OCI-LY7 (cell line): ENCODE data around the gene RPL35. TPM values are rescaled to one million over a fixed set of nuclear protein-coding genes. Genes with fewer than 3 reads are reported as not detected.

Experiments used
- BruUV-seq: library from RNA; stranded (reverse); fragments of 400-500 nt; replicated peaks from 2 replicates; lab custom pipeline; 2021; lab: Mats Ljungman, UMichigan
- CTCF ChIA-PET: fragments of 300-600 bp; sonication (Branson Sonifier 250); formaldehyde crosslinking; loops from one replicate; lab custom pipeline; 2022; ENCODE audit warnings: antibody characterized with exemption; ENCODE audit not compliant: unreplicated experiment; lab: Charles Lee
- POLR2A ChIA-PET: fragments of 300-600 bp; sonication (Branson Sonifier 250); formaldehyde crosslinking; loops from one replicate; lab custom pipeline; 2022; ENCODE audit warnings: antibody characterized with exemption; lab: Charles Lee
- DNase-seq: peaks from one replicate; pipeline ENCODE4 v3.0.0-alpha.2; 2015; ENCODE audit warnings: low spot score
- H2AFZ ChIP-seq: fragments of 200-600 bp; sonication (generic), shearing (Covaris generic); 2 replicates; pipeline ENCODE4 v1.6.1; 2014; ENCODE audit warnings: mild to moderate bottlenecking, antibody characterized with exemption, low read length, moderate library complexity
- H3K27ac ChIP-seq: fragments of 200-600 bp; sonication (generic); 2 replicates; pipeline ENCODE4 v1.5.1; 2014; ENCODE audit warnings: mixed run types, low read depth, mild to moderate bottlenecking, moderate library complexity, low read length, inconsistent platforms; ENCODE audit not compliant: poor library complexity, severe bottlenecking
- H3K36me3 ChIP-seq: fragments of 200-600 bp; sonication (generic); 2 replicates; pipeline ENCODE4 v1.6.1; 2014; ENCODE audit warnings: mild to moderate bottlenecking, antibody characterized with exemption, low read length, moderate library complexity, mixed read lengths; ENCODE audit not compliant: insufficient read depth
- H3K4me1 ChIP-seq: fragments of 200-600 bp; sonication (generic); 2 replicates; pipeline ENCODE4 v1.5.1; 2014; ENCODE audit warnings: mild to moderate bottlenecking, low read length; ENCODE audit not compliant: insufficient read depth, poor library complexity, severe bottlenecking
- H3K4me2 ChIP-seq: fragments of 200-600 bp; sonication (generic); 2 replicates; pipeline ENCODE4 v1.6.1; 2014; ENCODE audit warnings: mild to moderate bottlenecking, low read length
- H3K4me3 ChIP-seq: fragments of 200-600 bp; sonication (generic); 2 replicates; pipeline ENCODE4 v1.5.1; 2014; ENCODE audit warnings: mild to moderate bottlenecking, low read depth, low read length; ENCODE audit not compliant: poor library complexity, severe bottlenecking
- H3K79me2 ChIP-seq: fragments of 200-600 bp; sonication (generic); 2 replicates; pipeline ENCODE4 v1.6.1; 2016; ENCODE audit warnings: low read depth, mild to moderate bottlenecking, low read length, moderate library complexity, mixed read lengths; ENCODE audit not compliant: insufficient read depth
- H3K9me2 ChIP-seq: fragments of 200-600 bp; sonication (generic); 2 replicates; pipeline ENCODE4 v1.6.1; 2016; ENCODE audit warnings: mild to moderate bottlenecking, low read length, mixed read lengths; ENCODE audit not compliant: insufficient read depth
- H3K9me3 ChIP-seq: fragments of 200-600 bp; sonication (generic); 2 replicates; pipeline ENCODE4 v1.6.1; 2014; ENCODE audit warnings: mild to moderate bottlenecking, mixed run types, low read length, mixed read lengths
- H4K20me1 ChIP-seq: fragments of 200-600 bp; sonication (generic); 2 replicates; pipeline ENCODE4 v1.6.1; 2014; ENCODE audit warnings: mild to moderate bottlenecking, antibody characterized with exemption, low read length, moderate library complexity, mixed read lengths; ENCODE audit not compliant: insufficient read depth
- EZH2phosphoT487 ChIP-seq: fragments of 200-600 bp; sonication (generic); IDR thresholded peaks from 2 replicates; pipeline ENCODE4 v1.6.1; 2018; ENCODE audit warnings: low read depth, borderline replicate concordance, mild to moderate bottlenecking, mixed run types, antibody characterized with exemption, low read length, moderate library complexity, mixed read lengths
- intact Hi-C: fragments of 100-400 bp; cut with micrococcal nuclease; formaldehyde crosslinking; loops from one replicate; pipeline ENCODE4 v1.10.0; 2022; ENCODE audit not compliant: unreplicated experiment
- total RNA-seq, 2 experiments: library from RNA; depleted of rRNA in 1 of 2; stranded (reverse); fragments of >200 nt in 1 of 2; shearing (Covaris generic) in 1 of 2; gene quantifications; 2 replicates each; pipeline ENCODE4 v1.2.3, GENCODE V29; 2014 to 2022
- TF ChIP-seq, protein P1 (sequence below): fragments of 200-600 bp; sonication (generic); conservative IDR thresholded peaks from 2 replicates; pipeline ENCODE4 v1.5.1; 2014; ENCODE audit warnings: mild to moderate bottlenecking, antibody characterized with exemption, low read length, moderate library complexity, mixed read lengths

The RPL35 gene
- total RNA-seq, 2 experiments from 2014 or later: 1,713 to 6,190 TPM

- BruUV-seq: no TSS peak
- Histone ChIP-seq H3K36me3 (no peaks in the 10 kb centered on the region), H3K79me2 (no peaks in the 10 kb centered on the region), H3K9me3 (no peaks in the 10 kb centered on the region), H3K4me3 (no peak overlapping the region), H4K20me1 (no peaks in the 10 kb centered on the region), H3K9me2 (no peaks in the 10 kb centered on the region), H3K27ac (no peak overlapping the region), H3K4me2 (no peak overlapping the region), H3K4me1 (no peaks in the 10 kb centered on the region), H2AFZ (no peak overlapping the region)
- ChIA-PET CTCF (interaction anchor here (0.6 kb wide), 1 partner anchor 11 kb away, joined by 3 read pairs; no protein-coding TSS in a partner anchor), POLR2A (interaction anchor here (0.6 kb wide), 1 partner anchor 746 kb away, joined by 3 read pairs; no protein-coding TSS in a partner anchor)
- no peak for DNase-seq
- TF ChIP-seq, protein P1, sequence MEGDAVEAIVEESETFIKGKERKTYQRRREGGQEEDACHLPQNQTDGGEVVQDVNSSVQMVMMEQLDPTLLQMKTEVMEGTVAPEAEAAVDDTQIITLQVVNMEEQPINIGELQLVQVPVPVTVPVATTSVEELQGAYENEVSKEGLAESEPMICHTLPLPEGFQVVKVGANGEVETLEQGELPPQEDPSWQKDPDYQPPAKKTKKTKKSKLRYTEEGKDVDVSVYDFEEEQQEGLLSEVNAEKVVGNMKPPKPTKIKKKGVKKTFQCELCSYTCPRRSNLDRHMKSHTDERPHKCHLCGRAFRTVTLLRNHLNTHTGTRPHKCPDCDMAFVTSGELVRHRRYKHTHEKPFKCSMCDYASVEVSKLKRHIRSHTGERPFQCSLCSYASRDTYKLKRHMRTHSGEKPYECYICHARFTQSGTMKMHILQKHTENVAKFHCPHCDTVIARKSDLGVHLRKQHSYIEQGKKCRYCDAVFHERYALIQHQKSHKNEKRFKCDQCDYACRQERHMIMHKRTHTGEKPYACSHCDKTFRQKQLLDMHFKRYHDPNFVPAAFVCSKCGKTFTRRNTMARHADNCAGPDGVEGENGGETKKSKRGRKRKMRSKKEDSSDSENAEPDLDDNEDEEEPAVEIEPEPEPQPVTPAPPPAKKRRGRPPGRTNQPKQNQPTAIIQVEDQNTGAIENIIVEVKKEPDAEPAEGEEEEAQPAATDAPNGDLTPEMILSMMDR: no peak
- TF ChIP-seq EZH2phosphoT487: no peak
- intact Hi-C loops: no loop called here
These were observed 26.7 kb downstream of the RPL35 start for GRCh38 chr9:124835026-124835557.

GRCh38 chr9:124834591-124834990 lies 27.2 kb downstream of the RPL35 start:
- ChIA-PET POLR2A (interaction anchor here (0.6 kb wide), 1 partner anchor 747 kb away, joined by 3 read pairs; no protein-coding TSS in a partner anchor), CTCF (interaction anchor here (0.6 kb wide), 1 partner anchor 11 kb away, joined by 3 read pairs; no protein-coding TSS in a partner anchor)
- intact Hi-C loops: no loop called here
- H3K9me3 ChIP-seq: no peaks in the 10 kb centered on the region
- H2AFZ ChIP-seq: no peak overlapping the region
- no peak overlapping the region for H3K4me3 ChIP-seq
- H3K4me1 ChIP-seq: no peaks in the 10 kb centered on the region
- H3K9me2 ChIP-seq: no peaks in the 10 kb centered on the region
- H3K27ac ChIP-seq: no peak overlapping the region
- H3K36me3 ChIP-seq: no peaks in the 10 kb centered on the region
- DNase-seq: no peak
- TF ChIP-seq, protein P1: no peak
- TF ChIP-seq EZH2phosphoT487: no peak
- no peaks in the 10 kb centered on the region for H3K79me2 ChIP-seq
- H4K20me1 ChIP-seq: no peaks in the 10 kb centered on the region
- no peak overlapping the region for H3K4me2 ChIP-seq
- BruUV-seq: no TSS peak

- no peak overlapping the region for H3K4me3 ChIP-seq
- H3K4me2 ChIP-seq: no peak overlapping the region
- ChIA-PET POLR2A (interaction anchor here (0.6 kb wide), 1 partner anchor 1579 kb away, joined by 3 read pairs; no protein-coding TSS in a partner anchor), CTCF (no interaction called here)
- no peak overlapping the region for H2AFZ ChIP-seq
- no peaks in the 10 kb centered on the region for H3K79me2 ChIP-seq
- TF ChIP-seq, protein P1: no peak
- no peak for TF ChIP-seq EZH2phosphoT487
- intact Hi-C loops: no loop called here
- no peaks in the 10 kb centered on the region for H3K4me1 ChIP-seq
- no peaks in the 10 kb centered on the region for H3K9me2 ChIP-seq
- no peaks in the 10 kb centered on the region for H3K36me3 ChIP-seq
- BruUV-seq: no TSS peak
- no peak for DNase-seq
- H4K20me1 ChIP-seq: no peaks in the 10 kb centered on the region
- no peaks in the 10 kb centered on the region for H3K9me3 ChIP-seq
- no peak overlapping the region for H3K27ac ChIP-seq
These were observed 30.0 kb downstream of the RPL35 start for GRCh38 chr9:124831642-124832364.
